HG03045 (cell line): ENCODE measurements around the gene CCDC15.
"Not testable (repeated sequence)": the region's sequence is repeated elsewhere in the genome, so short reads cannot be mapped to it uniquely, and the experiment has no call there.

ENCODE experiments used
- ATAC-seq: cut with Tn5 transposase; IDR thresholded peaks from one replicate; pipeline ENCODE4 v1.9.1; 2021; ENCODE audit warnings: mild to moderate bottlenecking, moderate library complexity; ENCODE audit not compliant: unreplicated experiment

Gene CCDC15

GRCh38 chr11:124942466-124943253 is 11.3 kb upstream of the CCDC15 start:
- no peak for ATAC-seq

- no peak for ATAC-seq
Measured at GRCh38 chr11:124943254-124943616, 10.8 kb upstream of the CCDC15 start.

DNA sequence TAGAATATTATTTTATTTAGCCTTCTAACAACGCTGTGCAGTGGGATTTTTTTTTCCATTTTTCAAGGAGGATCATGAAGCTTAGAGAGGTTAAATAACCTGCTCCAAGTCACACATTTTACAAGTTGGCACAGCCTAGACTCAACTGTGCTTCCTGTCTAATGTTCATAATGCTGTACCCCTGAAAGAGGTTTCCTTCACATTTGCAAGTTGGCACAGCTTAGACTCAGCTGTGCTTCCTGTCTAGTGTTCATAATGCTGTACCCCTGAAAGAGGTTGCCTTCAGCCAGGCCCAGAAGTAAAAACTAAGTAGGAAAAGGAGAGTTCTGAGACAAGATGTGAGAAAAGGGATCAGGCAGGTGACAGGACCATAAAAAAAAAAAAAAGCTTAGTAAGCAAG is 10.3 kb upstream of the CCDC15 start:
- ATAC-seq: no peak

DNA sequence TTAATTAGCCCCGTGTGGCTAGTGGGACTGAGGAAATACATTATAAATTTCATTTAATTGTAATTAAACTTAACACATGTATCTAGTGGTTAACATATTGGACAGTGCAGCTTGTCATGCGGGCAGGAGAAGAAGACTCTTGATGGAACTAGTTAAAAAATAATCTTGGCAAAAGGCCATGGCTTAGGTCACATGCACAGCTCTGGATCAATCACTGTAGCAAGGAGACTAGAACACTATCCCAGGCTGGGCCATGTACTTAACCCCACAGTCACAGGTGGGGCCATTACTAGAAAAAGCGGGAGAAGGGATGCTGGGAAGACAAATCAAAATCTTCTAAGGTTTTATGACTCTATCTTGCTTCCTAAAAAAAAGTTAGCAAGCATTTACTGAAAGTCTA is 9.4 kb upstream of the CCDC15 start:
- ATAC-seq: no peak

DNA sequence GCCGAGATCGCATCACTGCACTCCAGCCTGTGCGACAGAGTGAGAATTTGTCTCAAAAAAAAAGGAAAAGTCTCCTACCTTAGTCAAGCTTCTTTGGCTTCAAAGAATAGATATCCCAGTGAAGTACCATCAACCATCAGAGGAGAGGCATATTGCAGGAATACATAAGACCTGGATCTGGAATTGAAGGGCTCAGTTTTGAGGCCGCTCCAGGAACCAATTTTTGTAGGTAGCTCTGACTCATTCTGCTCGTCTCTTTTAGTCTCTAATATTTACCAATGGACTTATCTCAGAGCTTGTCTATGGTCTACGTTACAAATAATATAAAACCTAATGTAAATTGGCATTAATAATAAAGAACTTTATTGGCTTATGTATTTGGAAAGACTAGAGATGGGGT is 8.2 kb upstream of the CCDC15 start:
- ATAC-seq: no peak

GRCh38 chr11:124946735-124947141 is 7.3 kb upstream of the CCDC15 start:
- ATAC-seq: no peak

GRCh38 chr11:124950601-124951330 is 3.2 kb upstream of the CCDC15 start:
- no peak for ATAC-seq

- no peak for ATAC-seq
Measured at GRCh38 chr11:124951341-124951740, 2.7 kb upstream of the CCDC15 start.

- no peak for ATAC-seq
Measured at GRCh38 chr11:124954590-124954955, 571 bp downstream of the CCDC15 start.

DNA sequence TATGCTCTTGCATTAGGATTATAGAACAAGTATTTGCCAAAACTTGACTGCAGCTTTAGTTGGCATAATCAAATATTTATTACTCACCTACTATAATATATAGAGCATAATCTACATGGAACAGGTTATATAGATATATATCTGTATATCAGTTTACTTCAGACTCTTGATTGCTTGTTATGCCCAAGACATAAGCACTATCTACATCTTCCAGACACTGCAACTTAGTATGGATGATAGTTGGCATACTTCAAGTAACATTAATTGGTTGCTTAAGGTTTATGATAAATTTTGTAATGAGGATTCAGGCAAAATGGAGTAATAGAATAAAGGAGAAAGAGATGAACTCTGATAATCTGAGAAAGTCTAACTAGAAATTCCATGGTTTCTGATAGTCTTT is 1.0 kb downstream of the CCDC15 start:
- ATAC-seq: no peak

- no peak for ATAC-seq
Measured at GRCh38 chr11:124961972-124962609, 8.1 kb downstream of the CCDC15 start.

- ATAC-seq: not testable (repeated sequence)
Measured at GRCh38 chr11:124968197-124968596, 14.2 kb downstream of the CCDC15 start.

DNA sequence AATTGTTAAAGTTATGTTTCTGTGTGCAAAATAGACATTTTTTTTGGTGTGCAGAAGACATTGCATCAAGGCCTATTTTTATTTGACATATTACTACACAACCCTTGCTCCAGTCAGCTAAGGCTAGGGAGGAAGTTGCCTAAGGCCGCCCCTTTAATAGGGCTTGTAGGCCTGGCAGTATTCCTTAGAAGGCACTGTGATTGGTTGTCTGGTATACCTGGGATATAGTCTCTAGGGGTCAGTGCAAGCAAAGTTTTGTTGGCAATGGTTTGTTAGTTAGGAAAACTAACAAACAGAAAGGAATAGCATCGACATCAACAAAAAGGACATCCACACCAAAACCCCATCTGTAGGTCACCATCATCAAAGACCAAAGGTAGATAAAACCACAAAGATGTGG is 16.9 kb downstream of the CCDC15 start:
- ATAC-seq: no peak

DNA sequence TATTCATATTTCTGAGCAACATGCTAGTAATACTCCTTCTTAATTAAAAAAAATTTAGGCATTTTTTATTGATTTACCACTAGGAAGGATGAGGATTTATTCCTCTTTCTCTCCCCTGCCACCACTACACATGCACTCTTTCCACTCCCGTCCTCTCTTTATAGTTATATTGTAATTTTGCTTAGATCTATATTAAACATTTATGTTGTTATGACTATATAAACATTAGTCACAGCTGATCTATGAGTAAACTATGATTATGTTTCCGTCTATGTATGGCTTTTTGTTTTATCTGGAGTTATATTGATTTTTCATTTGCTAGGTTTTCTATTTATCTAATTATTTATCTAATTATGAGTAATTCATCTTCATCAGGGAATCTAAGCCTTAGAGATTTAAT is 17.8 kb downstream of the CCDC15 start:
- ATAC-seq: no peak

DNA sequence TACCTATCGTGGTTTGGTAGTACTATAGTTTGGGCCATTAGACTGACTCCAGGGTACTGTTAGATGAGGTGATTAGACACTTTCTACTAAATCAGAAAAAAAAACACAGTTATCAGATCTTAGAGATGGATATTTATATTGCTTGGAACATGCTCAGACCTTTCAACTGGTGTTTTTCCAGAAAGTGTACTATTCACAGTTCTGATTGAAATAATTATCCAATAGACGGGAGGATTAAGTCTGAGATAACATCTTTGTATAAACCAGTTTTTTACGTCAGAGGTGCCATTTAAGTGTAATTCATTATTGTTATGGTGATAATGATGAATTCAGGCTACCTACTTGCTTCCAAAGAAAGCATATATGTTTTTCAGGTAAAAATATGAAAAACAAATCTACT is 22.5 kb downstream of the CCDC15 start:
- no peak for ATAC-seq

GRCh38 chr11:124977006-124977405 is 23.0 kb downstream of the CCDC15 start:
- no peak for ATAC-seq

- no peak for ATAC-seq
Measured at GRCh38 chr11:124978316-124978715, 24.3 kb downstream of the CCDC15 start.

DNA sequence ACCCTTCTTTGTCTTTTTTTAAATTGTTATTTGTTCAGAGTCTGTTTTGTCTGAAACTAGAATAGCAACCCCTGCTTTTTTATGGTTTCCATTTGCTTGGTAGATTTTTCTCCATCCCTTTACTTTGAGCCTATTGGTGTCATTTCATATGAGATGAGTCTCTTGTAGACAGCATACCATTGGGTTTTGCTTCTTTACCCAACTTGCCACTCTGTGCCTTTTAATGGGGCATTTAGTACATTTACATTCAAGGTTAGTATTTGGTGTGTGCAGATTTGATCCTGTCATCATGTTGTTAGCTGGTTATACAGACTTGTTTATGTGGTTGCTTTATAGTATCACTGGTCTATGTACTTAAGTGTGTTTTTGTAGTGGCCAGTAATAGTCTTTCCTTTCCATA is 28.0 kb downstream of the CCDC15 start:
- ATAC-seq: no peak

DNA sequence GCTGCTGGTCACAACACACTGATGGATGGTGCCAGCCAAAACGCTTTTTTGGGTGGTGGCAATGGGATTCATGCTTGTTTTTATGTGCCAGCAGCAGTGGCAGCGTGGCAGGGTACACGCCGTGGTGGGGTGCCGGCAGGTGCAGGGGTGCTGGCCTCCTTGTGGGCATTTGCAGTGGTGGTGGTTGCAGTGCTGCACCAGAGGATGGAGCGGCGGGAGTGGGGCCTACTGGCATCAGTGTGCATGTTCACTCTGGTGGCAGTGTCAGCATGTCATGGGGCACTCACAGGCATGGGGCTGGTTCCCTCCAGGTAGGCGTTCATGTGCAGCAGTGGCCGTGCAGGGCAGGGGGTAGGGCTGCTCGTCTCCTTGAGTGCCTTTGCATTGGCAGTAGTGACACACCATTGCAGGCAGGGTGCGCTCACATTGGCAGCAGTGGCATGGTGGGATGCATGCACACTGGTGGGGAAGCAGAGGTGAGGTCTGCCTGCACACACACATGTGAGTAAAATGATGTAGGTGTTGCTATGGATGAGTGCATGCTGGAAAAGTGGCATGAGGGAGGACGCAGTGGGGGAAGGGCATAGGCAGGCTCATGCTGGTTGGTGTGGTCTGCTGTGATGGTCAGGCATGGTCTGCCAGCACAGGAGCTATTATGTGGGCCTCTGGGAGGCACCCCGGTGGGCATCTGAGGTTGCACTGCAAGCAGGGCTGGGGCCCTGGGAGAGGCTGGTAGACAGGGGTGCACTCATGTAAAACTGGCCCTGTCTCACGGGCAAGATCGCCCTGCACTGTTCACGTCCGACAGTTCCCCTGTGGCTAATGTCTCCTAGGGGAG is 29.9 kb downstream of the CCDC15 start:
- ATAC-seq: no peak

GRCh38 chr11:124984512-124984854 is 30.5 kb downstream of the CCDC15 start:
- ATAC-seq: no peak

DNA sequence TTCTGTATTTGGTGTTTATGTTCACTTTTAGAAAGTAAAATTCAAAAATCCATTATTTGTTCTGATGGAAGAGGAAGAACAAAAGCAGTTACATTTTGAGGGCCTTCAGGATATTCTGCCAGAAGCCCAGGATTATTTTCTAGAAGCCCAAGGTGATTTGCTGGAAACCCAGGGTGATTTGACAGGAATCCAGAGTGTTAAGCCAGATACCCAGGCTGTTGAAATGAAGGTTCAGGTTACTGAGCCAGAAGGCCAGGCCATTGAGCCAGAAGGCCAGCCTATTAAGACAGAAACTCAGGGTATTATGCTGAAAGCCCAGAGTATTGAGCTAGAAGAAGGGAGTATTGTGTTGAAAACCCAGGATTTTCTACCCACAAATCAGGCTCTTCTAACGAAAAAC is 33.1 kb downstream of the CCDC15 start:
- no peak for ATAC-seq
